Midbrain (tissue), 1 donor: ENCODE data around the gene LUZP1.

Experiments
- DNase-seq: peaks from one replicate; lab custom pipeline; 2025; lab: John Stamatoyannopoulos, UW

LUZP1 gene

GRCh38 chr1:23116921-23117699 lies 51.5 kb downstream of the LUZP1 start:
- no peak for DNase-seq

DNA sequence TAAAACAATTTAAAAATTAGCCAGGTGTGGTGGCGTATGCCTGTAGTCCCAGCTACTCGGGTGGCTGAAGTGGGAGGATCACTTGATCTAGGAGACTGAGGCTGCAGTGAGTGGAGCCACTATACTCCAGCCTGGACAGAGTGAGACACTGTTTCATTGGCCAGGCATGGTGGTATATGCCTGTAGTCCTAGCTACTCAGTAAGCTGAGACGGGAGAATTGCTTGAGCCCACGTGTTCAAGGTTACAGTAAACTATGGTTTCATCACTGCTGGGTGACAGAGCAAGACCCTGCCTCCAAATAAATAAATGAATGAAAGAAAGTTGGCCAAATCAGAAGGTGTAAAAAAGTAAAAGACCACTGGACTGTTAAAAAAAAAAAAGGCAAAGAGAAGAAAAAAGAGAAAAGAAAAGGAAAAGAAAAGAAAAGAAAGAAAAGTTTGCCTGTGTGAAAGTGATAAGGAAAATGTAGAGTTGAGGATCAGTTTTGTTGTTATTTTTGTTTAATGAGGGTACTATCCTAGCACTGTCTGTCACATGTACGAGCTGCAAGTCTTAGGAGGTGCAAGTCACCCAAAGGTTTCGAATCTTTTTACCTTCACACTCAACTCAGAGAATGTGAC lies 52.3 kb downstream of the LUZP1 start:
- DNase-seq: no peak

DNA sequence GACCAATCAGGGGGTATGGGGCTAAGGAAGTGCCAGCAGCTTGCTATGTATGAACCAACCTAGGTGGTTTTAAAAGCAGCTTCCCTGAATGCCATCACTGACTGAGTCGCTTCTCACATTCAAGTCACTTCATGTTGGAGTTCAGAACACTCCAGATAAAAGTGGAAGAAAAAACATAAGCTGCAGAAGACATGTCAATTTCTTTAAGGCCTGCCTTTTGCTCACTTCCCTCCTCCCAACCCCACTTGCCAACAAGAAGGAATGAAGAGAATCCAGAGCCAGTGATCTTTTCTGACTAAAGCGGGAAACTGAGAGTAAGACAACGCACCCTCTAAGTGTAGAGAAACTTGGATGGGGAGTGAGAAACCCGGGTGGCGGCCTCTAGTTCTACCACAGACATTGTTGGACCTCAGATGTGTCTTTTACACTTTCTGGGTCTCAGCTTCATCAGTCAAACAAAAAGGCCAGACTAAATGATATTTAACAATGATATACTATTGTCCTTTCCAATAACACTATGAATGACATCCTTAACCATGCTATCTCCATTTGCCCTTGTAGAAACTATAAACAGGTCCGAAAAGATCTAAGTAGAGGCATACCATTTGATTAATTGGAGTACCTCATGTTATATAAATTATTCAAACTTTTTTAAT lies 54.1 kb downstream of the LUZP1 start:
- peak; percentile 3 for DNase-seq

DNA sequence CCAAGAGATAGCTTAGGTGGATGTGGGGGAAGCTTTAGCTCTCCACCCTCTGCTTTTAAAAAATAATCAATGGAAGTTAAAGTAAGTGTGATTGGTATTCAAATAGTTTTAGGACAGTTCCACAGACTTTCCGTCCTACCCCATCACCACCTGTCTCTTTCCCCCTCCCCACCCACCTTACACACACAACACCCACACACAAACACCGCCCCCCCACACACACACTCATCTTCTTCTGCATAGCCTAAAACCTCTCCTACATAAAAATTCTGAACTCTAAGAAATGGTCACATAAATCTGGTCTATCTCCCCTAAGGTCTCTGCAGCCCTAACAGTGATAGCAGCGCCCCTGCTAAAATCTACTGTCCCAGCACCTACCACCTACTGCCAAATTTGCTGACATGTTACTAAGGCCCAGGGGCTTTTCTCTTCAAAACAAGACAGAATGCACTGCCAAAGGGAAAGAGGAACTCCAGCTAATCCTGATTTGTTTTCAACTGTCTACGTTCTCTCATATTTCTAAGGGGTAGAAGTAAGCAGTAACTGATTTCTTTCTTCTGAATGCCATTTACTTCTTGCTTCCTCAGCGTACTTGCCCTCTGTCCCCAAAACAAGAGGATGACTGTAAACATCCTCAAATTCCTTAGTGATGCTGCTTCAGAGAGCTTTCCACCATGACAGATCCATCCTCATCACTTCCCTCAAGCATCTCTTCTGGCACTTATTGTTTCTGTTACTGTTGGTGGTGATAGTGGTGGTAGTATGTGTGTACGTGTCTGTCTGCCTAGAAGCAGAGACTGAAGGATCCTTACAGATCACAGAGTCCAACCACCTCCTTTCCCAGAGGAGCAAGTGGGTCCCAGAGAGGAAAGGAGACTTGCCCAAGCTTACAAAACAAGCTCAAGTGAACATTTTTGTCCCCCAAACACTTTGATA lies 56.8 kb downstream of the LUZP1 start:
- DNase-seq: no peak

GRCh38 chr1:23110391-23110790 lies 58.3 kb downstream of the LUZP1 start:
- no peak for DNase-seq

- DNase-seq: no peak
Observed at GRCh38 chr1:23108918-23109533, 59.6 kb downstream of the LUZP1 start.

- DNase-seq: no peak
Observed at GRCh38 chr1:23103001-23103889, 65.4 kb downstream of the LUZP1 start.

GRCh38 chr1:23102289-23102688 lies 66.4 kb downstream of the LUZP1 start:
- DNase-seq: no peak

- no peak for DNase-seq
Observed at GRCh38 chr1:23101887-23102286, 66.8 kb downstream of the LUZP1 start.

GRCh38 chr1:23101101-23101827 lies 67.4 kb downstream of the LUZP1 start:
- DNase-seq: no peak

DNA sequence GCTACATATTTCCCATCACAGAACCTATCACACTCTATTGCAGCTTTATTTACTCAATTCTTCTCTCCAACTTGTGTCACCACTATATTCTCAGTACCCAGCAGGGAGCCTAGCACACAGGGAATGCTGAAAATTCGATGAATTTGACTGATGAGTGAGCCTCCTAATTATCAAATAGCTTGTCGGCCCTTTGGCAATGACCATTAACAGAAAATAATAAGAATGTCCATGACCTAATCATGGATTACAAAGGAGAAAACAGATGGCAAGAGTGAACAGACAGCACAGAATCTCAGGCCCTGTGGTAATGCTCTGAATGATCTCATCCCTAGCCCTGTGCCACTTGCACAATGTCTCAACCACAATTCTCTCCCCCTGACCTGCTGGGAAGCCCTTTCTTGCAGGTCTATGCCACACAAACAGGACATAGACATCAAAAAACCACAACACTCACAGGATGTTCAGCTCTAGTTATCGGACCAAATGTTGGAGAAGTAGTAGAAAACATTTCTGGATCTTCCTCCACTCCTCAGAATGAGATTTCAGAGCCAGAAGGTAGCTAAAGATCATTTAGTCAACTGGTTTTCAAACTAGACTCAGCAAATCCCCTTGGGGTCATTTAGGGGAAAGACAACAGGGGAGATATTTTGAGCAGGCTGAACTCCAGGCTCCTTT lies 68.4 kb downstream of the LUZP1 start:
- DNase-seq: peak; percentile 3

- DNase-seq: no peak
Observed at GRCh38 chr1:23099171-23099536, 69.5 kb downstream of the LUZP1 start.

DNA sequence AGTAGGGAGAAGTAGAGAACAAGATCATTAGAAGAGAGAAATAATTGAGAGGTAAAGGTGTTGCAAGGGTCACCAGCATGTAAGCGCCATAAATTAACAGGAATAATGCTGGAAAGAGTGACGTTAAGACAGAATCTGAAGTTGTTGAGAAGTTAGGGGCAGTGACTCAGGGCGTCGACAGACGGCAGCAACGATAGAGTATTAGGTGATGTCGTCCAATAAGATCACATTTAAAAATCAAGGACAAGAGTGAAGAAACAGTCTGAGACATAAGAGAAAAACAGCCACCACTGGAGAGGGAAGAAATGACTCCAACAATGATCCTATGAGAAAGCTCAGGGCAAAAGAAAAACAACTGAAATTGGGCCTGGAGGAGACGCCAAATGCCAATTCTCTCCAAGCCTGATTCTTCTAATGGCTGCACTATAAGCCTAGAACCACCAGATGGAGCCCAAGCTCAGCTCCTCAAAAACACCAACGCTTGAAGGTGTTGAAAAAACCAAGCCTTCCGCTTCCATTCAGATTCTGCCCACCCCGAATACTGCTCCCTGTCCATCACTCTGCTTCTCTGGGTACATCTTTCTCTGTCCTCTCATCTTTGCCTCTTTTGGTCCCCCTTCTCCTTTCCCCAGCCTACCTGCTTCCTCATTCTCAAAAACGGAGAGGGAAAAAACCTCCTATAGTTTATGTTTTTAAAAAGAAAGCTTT lies 70.0 kb downstream of the LUZP1 start:
- peak; percentile 77 for DNase-seq

- DNase-seq: no peak
Observed at GRCh38 chr1:23097316-23097715, 71.3 kb downstream of the LUZP1 start.

DNA sequence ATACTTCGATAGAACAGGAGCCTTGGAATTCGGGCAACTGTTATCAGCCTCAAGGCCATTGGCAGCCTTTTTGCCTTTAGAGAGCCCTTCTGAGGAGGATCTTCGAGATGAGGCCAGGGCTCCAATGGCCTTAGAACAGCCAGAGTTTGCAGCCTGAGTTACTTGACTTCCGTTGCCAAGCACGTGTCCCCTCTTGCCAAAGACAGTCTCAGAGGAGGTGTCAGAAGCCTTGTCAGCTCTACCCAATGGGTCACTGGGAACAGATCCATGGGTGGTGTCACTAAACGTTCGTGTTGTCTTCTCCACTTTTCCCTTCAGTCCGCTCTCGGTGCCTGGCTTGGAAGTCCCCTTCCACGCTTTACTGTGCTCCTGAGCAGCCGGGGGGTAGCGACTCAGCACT lies 76.2 kb downstream of the LUZP1 start:
- DNase-seq: no peak

DNA sequence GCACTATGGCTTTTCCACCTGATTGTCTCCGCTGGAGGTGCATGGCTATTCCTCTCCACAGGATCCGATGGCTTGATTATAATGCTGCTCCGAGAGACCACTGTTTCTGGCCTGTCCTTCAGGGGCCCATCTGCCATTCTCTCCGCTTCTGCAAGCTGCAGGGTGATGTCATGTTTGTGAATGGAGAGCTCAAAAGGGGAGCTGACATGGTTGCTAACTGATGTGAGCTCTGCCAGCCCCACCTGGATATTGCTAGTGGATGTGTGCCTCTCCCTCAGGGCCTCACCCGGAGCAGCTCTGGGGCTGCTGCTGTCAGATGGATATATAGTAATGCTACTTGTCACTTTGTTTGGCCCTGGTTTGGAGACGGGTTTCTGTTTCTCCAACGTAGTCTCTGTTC lies 77.1 kb downstream of the LUZP1 start:
- no peak for DNase-seq

- no peak for DNase-seq
Observed at GRCh38 chr1:23090056-23090455, 78.6 kb downstream of the LUZP1 start.

DNA sequence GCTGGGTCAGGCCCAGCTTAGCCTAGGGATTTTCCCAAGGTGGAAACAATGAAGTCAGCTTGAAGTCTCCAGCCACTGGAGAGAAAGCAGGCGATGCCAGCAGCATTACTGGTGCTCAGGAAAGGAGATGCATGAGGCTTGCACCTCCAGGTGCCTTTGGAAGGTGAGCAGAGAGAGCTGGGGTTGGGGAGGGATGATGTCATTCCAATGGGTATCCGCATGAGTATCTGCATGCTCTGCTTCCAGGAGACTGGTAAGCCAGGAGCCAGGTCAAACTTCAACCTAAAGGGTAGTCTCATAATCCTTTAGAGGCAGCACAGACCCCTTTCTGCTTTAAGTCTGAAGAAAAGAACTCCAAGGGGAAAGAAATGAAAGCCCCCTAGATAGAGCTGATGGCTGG lies 80.6 kb downstream of the LUZP1 start:
- DNase-seq: no peak

DNA sequence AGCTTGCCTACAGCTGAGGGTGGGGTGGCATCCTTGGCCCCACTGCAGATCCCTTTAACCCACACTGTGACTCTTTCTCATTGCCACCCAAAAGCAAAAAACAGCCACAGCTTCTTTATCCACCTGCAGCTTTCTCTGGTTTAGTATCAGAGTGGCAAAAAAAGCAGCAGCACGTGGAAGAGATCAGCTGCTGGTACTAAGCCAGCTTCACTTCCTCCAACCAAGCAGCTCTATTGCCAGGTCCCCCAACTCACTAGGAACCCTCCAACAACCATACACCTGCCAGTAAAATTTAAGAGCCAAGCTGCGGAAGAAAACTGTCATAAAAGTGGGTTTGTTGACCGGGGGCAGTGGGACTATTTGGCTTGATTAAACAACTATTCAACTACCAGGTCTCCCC lies 83.0 kb downstream of the LUZP1 start:
- no peak for DNase-seq
